Transverse colon (tissue), 4 donors: ENCODE results near the gene ROMO1. TPM values are rescaled to one million over a fixed set of nuclear protein-coding genes. Genes with fewer than 3 reads are reported as not detected.

Experiments
- DNase-seq: peaks from one replicate; pipeline ENCODE4 v3.0.0-alpha.2; 2019
- H3K27ac ChIP-seq, 4 donors: fragments of 200-600 bp; sonication (generic); 2 replicates each; pipeline ENCODE4 v1.5.1; 2016 to 2018; ENCODE audit warnings: inconsistent platforms in 4 of 4
- H3K27me3 ChIP-seq: fragments of 200-600 bp; sonication (generic); 2 replicates; pipeline ENCODE4 v1.5.1; 2017; ENCODE audit warnings: inconsistent platforms
- H3K36me3 ChIP-seq, 4 donors: fragments of 200-600 bp; sonication (generic); 2 replicates each; pipeline ENCODE4 v1.5.1; 2017 to 2019; ENCODE audit warnings: inconsistent platforms in 4 of 4
- H3K4me1 ChIP-seq, 4 donors: fragments of 200-600 bp; sonication (generic); 2 replicates each; pipeline ENCODE4 v1.5.1; 2017 to 2020; ENCODE audit warnings: inconsistent platforms in 4 of 4
- H3K4me3 ChIP-seq, 4 donors: fragments of 200-600 bp; sonication (generic); 1 replicate in 1 of 4; 2 replicates in 3 of 4; pipeline versions ENCODE4 v1.5.1 to v1.6.1; 2017 to 2019; ENCODE audit warnings: inconsistent platforms in 4 of 4
- H3K9me3 ChIP-seq, 2 donors: fragments of 200-600 bp; sonication (generic); 2 replicates each; pipeline ENCODE4 v1.5.1; 2017 to 2019; ENCODE audit warnings: inconsistent platforms in 2 of 2
- CTCF ChIP-seq, 5 experiments: fragments of 200-600 bp in 3 of 5; fragments of 450-650 bp in 2 of 5; sonication (generic) in 3 of 5; IDR thresholded peaks; 1 replicate in 2 of 5; 2 replicates in 3 of 5; pipeline ENCODE4 v1.5.1; 2016 to 2017; ENCODE audit warnings: antibody characterized with exemption in 5 of 5, inconsistent platforms in 3 of 5, mild to moderate bottlenecking in 2 of 5, moderate library complexity in 1 of 5
- EP300 ChIP-seq: sonication (generic); formaldehyde crosslinking; IDR thresholded peaks from one replicate; pipeline ENCODE4 v1.6.1; 2017; ENCODE audit warnings: antibody characterized with exemption, low read depth
- POLR2A ChIP-seq: fragments of 450-650 bp; IDR thresholded peaks from one replicate; pipeline ENCODE4 v1.6.1; 2016; ENCODE audit warnings: antibody characterized with exemption, mild to moderate bottlenecking, moderate library complexity
- POLR2AphosphoS5 ChIP-seq, 3 donors: sonication (generic); formaldehyde crosslinking; IDR thresholded peaks; one replicate each; pipeline ENCODE4 v1.6.1; 2016; ENCODE audit warnings: antibody characterized with exemption in 3 of 3
- WGBS, 2 donors: methylation state at CpG; one replicate each; pipeline ENCODE4 v1.1.5; 2018; ENCODE audit warnings: low coverage in 1 of 2; 5-methylcytosine and 5-hydroxymethylcytosine counted together
- in situ Hi-C, 4 donors: fragments of 200-750 bp; cut with MboI; loops; one replicate each; pipeline versions ENCODE4 v1.15.0 to v1.15.1; 2017; ENCODE audit warnings: low sequenced_read_pairs in 3 of 4, low pct_ligation_motif_present in 1 of 4, low pct_unique_long_range_greater_than_20kb in 1 of 4
- intact Hi-C: fragments of 100-400 bp; cut with DNase I; formaldehyde crosslinking; loops from one replicate; pipeline ENCODE4 v1.15.1; 2023; ENCODE audit warnings: low total_unique reads
- total RNA-seq, 4 donors: library from RNA; depleted of rRNA; stranded (reverse); fragments of >200 nt; gene quantifications; one replicate each; pipeline ENCODE4 v1.1.0, GENCODE V29; 2016

Gene ROMO1
- total RNA-seq, 4 donors from 2014 or later = 114 to 416 (median 182) TPM

GRCh38 chr20:35729836-35730582 is 30.8 kb downstream of the ROMO1 start:
- H3K27me3 ChIP-seq = no peaks in the 10 kb centered on the region
- TF ChIP-seq EP300 (no peak), CTCF (IDR thresholded peaks at IDR 0.05) (no peak), POLR2A (no peak), POLR2AphosphoS5 (IDR thresholded peaks at IDR 0.05) (no peak)
- H3K9me3 ChIP-seq = no peaks in the 10 kb centered on the region
- peaks cover 5 to 52% (median 30%) of the 10 kb centered on the region in 4 donors for H3K4me1 ChIP-seq
- 79 to 84% methylated on average over 2 of the region's 2 CpGs for WGBS, 2 donors
- intact Hi-C loops (no loop called here), in situ Hi-C loops (no loop called here)
- DNase-seq = no peak
- H3K4me3 ChIP-seq = no peak overlapping the region
- H3K36me3 ChIP-seq = peaks cover 0 to 98% (median 46%) of the 10 kb centered on the region in 4 donors
- no peak overlapping the region for H3K27ac ChIP-seq

- no peak overlapping the region for H3K4me3 ChIP-seq
- H3K4me1 ChIP-seq = peaks cover 6 to 60% (median 38%) of the 10 kb centered on the region in 4 donors
- no peak overlapping the region for H3K27ac ChIP-seq
- WGBS, 2 donors = 64 to 65% methylated on average over 4 of the region's 4 CpGs
- H3K27me3 ChIP-seq = no peaks in the 10 kb centered on the region
- TF ChIP-seq CTCF (IDR thresholded peaks at IDR 0.05) = no peak
- TF ChIP-seq EP300 = no peak
- TF ChIP-seq POLR2AphosphoS5 (IDR thresholded peaks at IDR 0.05) = no peak
- TF ChIP-seq POLR2A = no peak
- in situ Hi-C loops = no loop called here
- no peak for DNase-seq
- no peaks in the 10 kb centered on the region for H3K9me3 ChIP-seq
- intact Hi-C loops = no loop called here
- peaks cover 0 to 98% (median 44%) of the 10 kb centered on the region in 4 donors for H3K36me3 ChIP-seq
Measured at GRCh38 chr20:35730583-35731468, 31.6 kb downstream of the ROMO1 start.

- Histone ChIP-seq H3K36me3 (peaks cover 0 to 98% (median 43%) of the 10 kb centered on the region in 4 donors), H3K27ac (no peak overlapping the region), H3K9me3 (no peaks in the 10 kb centered on the region), H3K27me3 (no peaks in the 10 kb centered on the region), H3K4me3 (no peak overlapping the region), H3K4me1 (peaks cover 9 to 66% (median 44%) of the 10 kb centered on the region in 4 donors)
- intact Hi-C loops = no loop called here
- WGBS, 2 donors = 58 to 60% methylated on average over 2 of the region's 2 CpGs
- in situ Hi-C loops = no loop called here
- DNase-seq = no peak
- TF ChIP-seq CTCF (IDR thresholded peaks at IDR 0.05) = no peak
- TF ChIP-seq POLR2AphosphoS5 (IDR thresholded peaks at IDR 0.05) = no peak
- no peak for TF ChIP-seq POLR2A
- TF ChIP-seq EP300 = no peak
Measured at GRCh38 chr20:35731469-35731788, 32.2 kb downstream of the ROMO1 start.

GRCh38 chr20:35731862-35732643 is 32.8 kb downstream of the ROMO1 start:
- H3K9me3 ChIP-seq = no peaks in the 10 kb centered on the region
- in situ Hi-C loops = no loop called here
- no peaks in the 10 kb centered on the region for H3K27me3 ChIP-seq
- H3K27ac ChIP-seq = no peak overlapping the region
- WGBS, 2 donors = 87 to 91% methylated on average over 14 to 24 of the region's 24 CpGs
- H3K4me3 ChIP-seq = no peak overlapping the region
- peaks cover 0 to 98% (median 42%) of the 10 kb centered on the region in 4 donors for H3K36me3 ChIP-seq
- TF ChIP-seq CTCF (IDR thresholded peaks at IDR 0.05) (no peak), EP300 (no peak), POLR2AphosphoS5 (IDR thresholded peaks at IDR 0.05) (no peak), POLR2A (no peak)
- intact Hi-C loops = no loop called here
- DNase-seq = no peak
- H3K4me1 ChIP-seq = peaks cover 13 to 73% (median 50%) of the 10 kb centered on the region in 4 donors
